Neuronal stem cell (in vitro differentiated cells): ENCODE data around the gene RPS6KA2.
A peak's percentile ranks its signal among the peaks of the same experiment; 100 is the strongest.

Source experiments
- DNase-seq: peaks from one replicate; pipeline ENCODE4 v3.0.0-alpha.2; 2013; ENCODE audit warnings: low spot score
- H2AFZ ChIP-seq: one replicate; pipeline ENCODE4 v1.6.1; 2013; ENCODE audit warnings: mild to moderate bottlenecking, low read length, inconsistent platforms
- H2AK5ac ChIP-seq: 2 replicates; pipeline ENCODE4 v1.6.1; 2013; ENCODE audit warnings: low read depth, mild to moderate bottlenecking, inconsistent platforms, low read length, moderate library complexity, mixed read lengths
- H2BK120ac ChIP-seq: 2 replicates; pipeline ENCODE4 v1.6.1; 2013; ENCODE audit warnings: low read depth, mild to moderate bottlenecking, inconsistent platforms, low read length, moderate library complexity, mixed read lengths
- H2BK12ac ChIP-seq: one replicate; pipeline ENCODE4 v1.6.1; 2013; ENCODE audit warnings: low read length, inconsistent platforms
- H2BK15ac ChIP-seq: 2 replicates; pipeline ENCODE4 v1.6.1; 2013; ENCODE audit warnings: mild to moderate bottlenecking, low read length, inconsistent platforms, mixed read lengths
- H2BK5ac ChIP-seq: one replicate; pipeline ENCODE4 v1.6.1; 2013; ENCODE audit warnings: inconsistent platforms, mild to moderate bottlenecking, low read length, moderate library complexity
- H3K14ac ChIP-seq: one replicate; pipeline ENCODE4 v1.6.1; 2013; ENCODE audit warnings: low read length, inconsistent platforms
- H3K18ac ChIP-seq: 2 replicates; pipeline ENCODE4 v1.6.1; 2013; ENCODE audit warnings: low read length, inconsistent platforms
- H3K23ac ChIP-seq: 2 replicates; pipeline ENCODE4 v1.6.1; 2013; ENCODE audit warnings: low read depth, mild to moderate bottlenecking, mixed read lengths, low read length, inconsistent platforms; ENCODE audit not compliant: poor library complexity
- H3K27ac ChIP-seq: replicated peaks from 3 replicates; pipeline ENCODE4 v1.5.1; 2013; ENCODE audit warnings: low read length, inconsistent platforms
- H3K27me3 ChIP-seq, 3 experiments: 2 replicates each; pipeline ENCODE4 v1.6.1; 2013; ENCODE audit warnings: low read length in 3 of 3, mild to moderate bottlenecking in 2 of 3, inconsistent platforms in 1 of 3, low read depth in 1 of 3, mixed read lengths in 1 of 3, moderate library complexity in 1 of 3; ENCODE audit not compliant: control insufficient read depth in 3 of 3, insufficient read depth in 3 of 3
- H3K36me3 ChIP-seq, 2 donors: replicated peaks in 1 of 2; 2 replicates each; pipeline ENCODE4 v1.6.1; 2013; ENCODE audit warnings: low read length in 2 of 2; ENCODE audit not compliant: control insufficient read depth in 2 of 2, insufficient read depth in 2 of 2
- H3K4ac ChIP-seq: 2 replicates; pipeline ENCODE4 v1.6.1; 2013; ENCODE audit warnings: inconsistent platforms, mild to moderate bottlenecking, low read length, moderate library complexity
- H3K4me1 ChIP-seq, 2 donors: 1 replicate in 1 of 2; 2 replicates in 1 of 2; pipeline ENCODE4 v1.6.1; 2013; ENCODE audit warnings: low read length in 2 of 2, low read depth in 1 of 2; ENCODE audit not compliant: control insufficient read depth in 2 of 2, insufficient read depth in 1 of 2
- H3K4me2 ChIP-seq: one replicate; pipeline ENCODE4 v1.6.1; 2013; ENCODE audit warnings: mild to moderate bottlenecking, low read length, inconsistent platforms; ENCODE audit not compliant: insufficient read depth, poor library complexity, severe bottlenecking
- H3K4me3 ChIP-seq, 2 donors: 2 replicates each; pipeline ENCODE4 v1.5.1; 2013; ENCODE audit warnings: low read length in 2 of 2, mild to moderate bottlenecking in 2 of 2, inconsistent platforms in 1 of 2, moderate library complexity in 1 of 2
- H3K79me1 ChIP-seq: one replicate; pipeline ENCODE4 v1.6.1; 2013; ENCODE audit warnings: low read depth, mild to moderate bottlenecking, inconsistent platforms, low read length, moderate library complexity
- H3K9ac ChIP-seq: one replicate; pipeline ENCODE4 v1.6.1; 2013; ENCODE audit warnings: mild to moderate bottlenecking, low read depth, low read length, inconsistent platforms; ENCODE audit not compliant: poor library complexity
- H3K9me3 ChIP-seq, 2 donors: replicated peaks in 1 of 2; 2 replicates each; pipeline versions ENCODE3 to v1.6.1; 2013; ENCODE audit warnings: low read length in 2 of 2, mild to moderate bottlenecking in 2 of 2, inconsistent platforms in 1 of 2, low read depth in 1 of 2, mixed read lengths in 1 of 2, moderate library complexity in 1 of 2; ENCODE audit not compliant: control insufficient read depth in 2 of 2, insufficient read depth in 1 of 2
- H4K8ac ChIP-seq: one replicate; pipeline ENCODE4 v1.6.1; 2013; ENCODE audit warnings: low read depth, mild to moderate bottlenecking, inconsistent platforms, low read length, moderate library complexity
- H4K91ac ChIP-seq: one replicate; pipeline ENCODE4 v1.6.1; 2013; ENCODE audit warnings: low read length, low read depth, mild to moderate bottlenecking, inconsistent platforms; ENCODE audit not compliant: poor library complexity
- WGBS, 2 donors: extraction: QIAGEN DNeasy Blood & Tissue Kit; methylation state at CpG; one replicate each; pipeline ENCODE4 v1.1.7; 2013; ENCODE audit warnings: missing lambda C conversion rate in 2 of 2, mixed read lengths in 1 of 2; ENCODE audit not compliant: insufficient read length in 2 of 2, insufficient replicate concordance in 1 of 2; ENCODE audit errors: extremely low coverage in 2 of 2; 5-methylcytosine and 5-hydroxymethylcytosine counted together

RPS6KA2 gene

GRCh38 chr6:166556863-166557322 lies 70.2 kb downstream of the RPS6KA2 start:
- no CpG with 5 or more reads among the region's 16 CpGs for WGBS, 2 donors
- DNase-seq = no peak
- H2BK5ac ChIP-seq = no peak overlapping the region
- H4K8ac ChIP-seq = peak overlapping the region; percentile 43
- no peak overlapping the region for H4K91ac ChIP-seq
- peak overlapping the region; percentile 61 for H3K23ac ChIP-seq
- no peak overlapping the region for H3K27ac ChIP-seq
- peak overlapping the region; percentile 74 for H3K18ac ChIP-seq
- H3K79me1 ChIP-seq = peaks cover 3% of the 10 kb centered on the region
- H3K36me3 ChIP-seq = no peaks in the 10 kb centered on the region
- H2BK120ac ChIP-seq = no peak overlapping the region
- no peaks in the 10 kb centered on the region for H3K27me3 ChIP-seq
- peak overlapping the region; percentile 18 for H2AK5ac ChIP-seq
- no peak overlapping the region for H3K14ac ChIP-seq
- H3K9ac ChIP-seq = peak overlapping the region; percentile 10
- no peak overlapping the region for H3K4me3 ChIP-seq
- no peak overlapping the region for H2BK15ac ChIP-seq
- H3K4ac ChIP-seq = no peak overlapping the region
- H3K4me1 ChIP-seq = peaks cover 21 to 23% of the 10 kb centered on the region in 2 donors
- H2BK12ac ChIP-seq = no peak overlapping the region
- no peak overlapping the region for H2AFZ ChIP-seq
- no peak overlapping the region for H3K4me2 ChIP-seq
- peaks cover 5 to 20% of the 10 kb centered on the region in 2 donors for H3K9me3 ChIP-seq

GRCh38 chr6:166556336-166556735 lies 70.7 kb downstream of the RPS6KA2 start:
- Histone ChIP-seq H4K8ac (no peak overlapping the region), H3K27ac (no peak overlapping the region), H2AFZ (no peak overlapping the region), H2BK5ac (no peak overlapping the region), H2BK120ac (no peak overlapping the region), H3K36me3 (no peaks in the 10 kb centered on the region), H3K9me3 (peaks cover 5 to 20% of the 10 kb centered on the region in 2 donors), H2AK5ac (no peak overlapping the region), H3K9ac (no peak overlapping the region), H3K4me3 (no peak overlapping the region), H2BK15ac (no peak overlapping the region), H3K4me2 (no peak overlapping the region), H3K79me1 (peaks cover 3% of the 10 kb centered on the region), H3K27me3 (no peaks in the 10 kb centered on the region), H4K91ac (no peak overlapping the region), H3K4me1 (peaks cover 21 to 27% of the 10 kb centered on the region in 2 donors), H2BK12ac (no peak overlapping the region), H3K14ac (no peak overlapping the region), H3K18ac (no peak overlapping the region), H3K23ac (no peak overlapping the region), H3K4ac (no peak overlapping the region)
- DNase-seq = no peak

- H3K14ac ChIP-seq = no peak overlapping the region
- no peak overlapping the region for H2BK5ac ChIP-seq
- no peak overlapping the region for H3K18ac ChIP-seq
- no peak overlapping the region for H3K4me2 ChIP-seq
- no peaks in the 10 kb centered on the region for H3K27me3 ChIP-seq
- no peak overlapping the region for H3K23ac ChIP-seq
- no peak overlapping the region for H3K27ac ChIP-seq
- H3K4ac ChIP-seq = no peak overlapping the region
- H2BK120ac ChIP-seq = no peak overlapping the region
- no peak for DNase-seq
- H3K4me1 ChIP-seq = peaks cover 21 to 27% of the 10 kb centered on the region in 2 donors
- no peak overlapping the region for H4K8ac ChIP-seq
- H3K36me3 ChIP-seq = peaks cover 0 to 2% of the 10 kb centered on the region in 2 donors
- peaks cover 3% of the 10 kb centered on the region for H3K79me1 ChIP-seq
- WGBS, 2 donors = no CpG with 5 or more reads among the region's 6 CpGs
- no peak overlapping the region for H2BK12ac ChIP-seq
- no peak overlapping the region for H2AK5ac ChIP-seq
- no peak overlapping the region for H2AFZ ChIP-seq
- peaks cover 5 to 28% of the 10 kb centered on the region in 2 donors for H3K9me3 ChIP-seq
- H4K91ac ChIP-seq = no peak overlapping the region
- H3K4me3 ChIP-seq = no peak overlapping the region
- H3K9ac ChIP-seq = no peak overlapping the region
- no peak overlapping the region for H2BK15ac ChIP-seq
These were observed 72.0 kb downstream of the RPS6KA2 start for GRCh38 chr6:166555086-166555485.

- H3K36me3 ChIP-seq = peaks cover 0 to 2% of the 10 kb centered on the region in 2 donors
- no peak overlapping the region for H3K14ac ChIP-seq
- H4K8ac ChIP-seq = no peak overlapping the region
- H3K18ac ChIP-seq = no peak overlapping the region
- no peak overlapping the region for H3K27ac ChIP-seq
- H2BK12ac ChIP-seq = no peak overlapping the region
- no peak overlapping the region for H2BK120ac ChIP-seq
- no peaks in the 10 kb centered on the region for H3K27me3 ChIP-seq
- H3K9ac ChIP-seq = no peak overlapping the region
- no peak overlapping the region for H3K4me3 ChIP-seq
- H3K9me3 ChIP-seq = peaks cover 2 to 29% of the 10 kb centered on the region in 2 donors
- no peak overlapping the region for H2BK15ac ChIP-seq
- H4K91ac ChIP-seq = no peak overlapping the region
- H2AK5ac ChIP-seq = no peak overlapping the region
- H3K23ac ChIP-seq = no peak overlapping the region
- H3K79me1 ChIP-seq = peaks cover 3% of the 10 kb centered on the region
- peaks cover 21 to 25% of the 10 kb centered on the region in 2 donors for H3K4me1 ChIP-seq
- no peak overlapping the region for H3K4me2 ChIP-seq
- DNase-seq = no peak
- no peak overlapping the region for H2AFZ ChIP-seq
- H3K4ac ChIP-seq = no peak overlapping the region
- no CpG with 5 or more reads among the region's 8 CpGs for WGBS, 2 donors
- no peak overlapping the region for H2BK5ac ChIP-seq
These were observed 72.7 kb downstream of the RPS6KA2 start for GRCh38 chr6:166554316-166554715.
